GM12878 (cell line): ENCODE results near the gene PSMD13. TPM values are rescaled to one million over a fixed set of nuclear protein-coding genes. Genes with fewer than 3 reads are reported as not detected.
A peak's percentile ranks its signal among the peaks of the same experiment; 100 is the strongest.

Source experiments
- ASH2L ChIP-seq: fragments of 300-600, 200-600 bp; sonication (generic); IDR thresholded peaks from 2 replicates; pipeline ENCODE4 v1.6.1; 2017; ENCODE audit warnings: low read depth, mild to moderate bottlenecking, borderline replicate concordance
- CEBPZ ChIP-seq: fragments of 150-350 bp; IDR thresholded peaks from 2 replicates; pipeline ENCODE4 v1.6.1; 2016; ENCODE audit warnings: low read depth, low read length
- CREM ChIP-seq: IDR thresholded peaks from 2 replicates; pipeline ENCODE4 v1.6.1; 2014; ENCODE audit warnings: antibody characterized with exemption, low read depth
- DPF2 ChIP-seq: fragments of 450-650 bp; IDR thresholded peaks from 2 replicates; pipeline ENCODE4 v1.6.1; 2017; ENCODE audit warnings: mild to moderate bottlenecking
- E2F4 ChIP-seq: IDR thresholded peaks from 2 replicates; pipeline ENCODE4 v1.6.1; 2012; ENCODE audit warnings: low read depth, low read length, improper control_type of control experiment
- EED ChIP-seq: sonication (generic); IDR thresholded peaks from 2 replicates; pipeline ENCODE4 v1.6.1; 2016; ENCODE audit warnings: antibody characterized with exemption, low read depth
- EZH2 ChIP-seq: IDR thresholded peaks from 2 replicates; pipeline ENCODE4 v1.6.1; 2012; ENCODE audit warnings: low read depth, mild to moderate bottlenecking, control low read depth, inconsistent platforms, low read length, borderline replicate concordance; ENCODE audit not compliant: control insufficient read depth
- FOXM1 ChIP-seq: IDR thresholded peaks from 2 replicates; pipeline ENCODE4 v1.6.1; 2012; ENCODE audit warnings: low read depth, mild to moderate bottlenecking, inconsistent platforms, low read length, moderate library complexity
- IKZF2 ChIP-seq, 2 experiments: fragments of 450-650 bp; IDR thresholded peaks; 2 replicates each; pipeline ENCODE4 v1.6.1; 2017; ENCODE audit warnings: mild to moderate bottlenecking in 2 of 2, moderate library complexity in 2 of 2
- JUND ChIP-seq: IDR thresholded peaks from 2 replicates; pipeline ENCODE4 v1.6.1; 2012; ENCODE audit warnings: low read depth, mild to moderate bottlenecking, low read length, improper control_type of control experiment, moderate library complexity
- LARP7 ChIP-seq: fragments of 450-650 bp; IDR thresholded peaks from 2 replicates; pipeline ENCODE4 v1.6.1; 2017; ENCODE audit warnings: mild to moderate bottlenecking
- MAX ChIP-seq: IDR thresholded peaks from 2 replicates; pipeline ENCODE4 v1.6.1; 2012; ENCODE audit warnings: low read depth, low read length, improper control_type of control experiment
- MEF2A ChIP-seq: IDR thresholded peaks from 2 replicates; pipeline ENCODE4 v1.6.1; 2011; ENCODE audit warnings: low read depth, mild to moderate bottlenecking, low read length, moderate library complexity; ENCODE audit not compliant: insufficient read depth
- MEF2B ChIP-seq: fragments of 450-650 bp; IDR thresholded peaks from 2 replicates; pipeline ENCODE4 v1.6.1; 2018; ENCODE audit warnings: mild to moderate bottlenecking, moderate library complexity; ENCODE audit not compliant: partially characterized antibody, poor library complexity, severe bottlenecking
- MTA2 ChIP-seq: fragments of 450-650 bp; IDR thresholded peaks from 2 replicates; pipeline ENCODE4 v1.6.1; 2016; ENCODE audit warnings: low read depth, mild to moderate bottlenecking, moderate library complexity
- MTA3 ChIP-seq: IDR thresholded peaks from 2 replicates; pipeline ENCODE4 v1.6.1; 2012; ENCODE audit warnings: low read length, inconsistent platforms, borderline replicate concordance
- NR2C1 ChIP-seq: fragments of 450-650 bp; IDR thresholded peaks from 2 replicates; pipeline ENCODE4 v1.6.1; 2017; ENCODE audit warnings: antibody characterized with exemption, mild to moderate bottlenecking, moderate library complexity
- PAX5 ChIP-seq: IDR thresholded peaks from 2 replicates; pipeline ENCODE4 v1.6.1; 2011; ENCODE audit warnings: low read depth, low read length, borderline replicate concordance
- PML ChIP-seq: IDR thresholded peaks from 2 replicates; pipeline ENCODE4 v1.6.1; 2012; ENCODE audit warnings: low read length, inconsistent platforms
- RBBP5 ChIP-seq: fragments of 200-600 bp; sonication (generic); conservative IDR thresholded peaks from 2 replicates; pipeline ENCODE4 v1.6.1; 2016
- SMAD5 ChIP-seq: IDR thresholded peaks from 2 replicates; pipeline ENCODE4 v1.6.1; 2016; ENCODE audit warnings: antibody characterized with exemption, low read depth
- STAT3 ChIP-seq: IDR thresholded peaks from 2 replicates; pipeline ENCODE4 v1.6.1; 2011; ENCODE audit warnings: low read depth, low read length, improper control_type of control experiment
- TAF1 ChIP-seq: IDR thresholded peaks from 2 replicates; pipeline ENCODE4 v1.6.1; 2011; ENCODE audit warnings: mild to moderate bottlenecking, low read depth, low read length, borderline replicate concordance
- ZNF384 ChIP-seq: IDR thresholded peaks from 2 replicates; pipeline ENCODE4 v1.6.1; 2012; ENCODE audit warnings: low read depth, mild to moderate bottlenecking, low read length, improper control_type of control experiment, borderline replicate concordance
- polyA plus RNA-seq, 11 experiments: library from polyadenylated mRNA; depleted of rRNA in 4 of 11; unstranded in 6 of 11; stranded (reverse) in 5 of 11; fragments of >200 nt; fragmentation: Nextera tagmentation in 4 of 11; fragmentation: Illumina TruSeq in 1 of 11; extraction: Ambion mirVana in 4 of 11; extraction: Trizol in 1 of 11; gene quantifications; 1 replicate in 1 of 11; 2 replicates in 10 of 11; pipeline versions ENCODE4 v1.2.1 to v1.2.3, GENCODE V29; 2011 to 2016; ENCODE audit warnings: inconsistent platforms in 2 of 11, missing spikeins in 2 of 11, low read depth in 1 of 11
- total RNA-seq, 4 experiments: library from RNA; depleted of rRNA in 3 of 4; stranded (reverse); fragments of >200 nt in 3 of 4; fragmentation: Illumina TruSeq in 1 of 4; extraction: Trizol in 1 of 4; gene quantifications; 2 replicates each; pipeline versions ENCODE4 v1.2.1 to v1.2.3, GENCODE V29; 2013 to 2021
- TF ChIP-seq, protein P1 (sequence below): fragments of 450-650 bp; IDR thresholded peaks from 2 replicates; pipeline ENCODE4 v1.6.1; 2018; ENCODE audit warnings: borderline replicate concordance, mild to moderate bottlenecking; ENCODE audit not compliant: partially characterized antibody

PSMD13 gene
- total and polyA plus RNA-seq, 10 of the 15 experiments (the other 5 are each of a cell fraction or from before 2014, with no cell fraction given): 141 to 303 (median 177) TPM

GRCh38 chr11:208181-208916, 28.4 kb upstream of the PSMD13 start (continued):
- TF ChIP-seq, protein P1, sequence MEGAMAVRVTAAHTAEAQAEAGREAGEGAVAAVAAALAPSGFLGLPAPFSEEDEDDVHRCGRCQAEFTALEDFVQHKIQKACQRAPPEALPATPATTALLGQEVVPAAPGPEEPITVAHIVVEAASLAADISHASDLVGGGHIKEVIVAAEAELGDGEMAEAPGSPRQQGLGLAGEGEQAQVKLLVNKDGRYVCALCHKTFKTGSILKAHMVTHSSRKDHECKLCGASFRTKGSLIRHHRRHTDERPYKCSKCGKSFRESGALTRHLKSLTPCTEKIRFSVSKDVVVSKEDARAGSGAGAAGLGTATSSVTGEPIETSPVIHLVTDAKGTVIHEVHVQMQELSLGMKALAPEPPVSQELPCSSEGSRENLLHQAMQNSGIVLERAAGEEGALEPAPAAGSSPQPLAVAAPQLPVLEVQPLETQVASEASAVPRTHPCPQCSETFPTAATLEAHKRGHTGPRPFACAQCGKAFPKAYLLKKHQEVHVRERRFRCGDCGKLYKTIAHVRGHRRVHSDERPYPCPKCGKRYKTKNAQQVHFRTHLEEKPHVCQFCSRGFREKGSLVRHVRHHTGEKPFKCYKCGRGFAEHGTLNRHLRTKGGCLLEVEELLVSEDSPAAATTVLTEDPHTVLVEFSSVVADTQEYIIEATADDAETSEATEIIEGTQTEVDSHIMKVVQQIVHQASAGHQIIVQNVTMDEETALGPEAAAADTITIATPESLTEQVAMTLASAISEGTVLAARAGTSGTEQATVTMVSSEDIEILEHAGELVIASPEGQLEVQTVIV: peak; percentile 19
- peak; percentile 11 to 25; a peak in 1 of 4 replicates for TF ChIP-seq IKZF2 (IDR thresholded peaks at IDR 0.05)
- no peak for TF ChIP-seq MTA3
- TF ChIP-seq MTA2: no peak
- TF ChIP-seq TAF1: peak; percentile 57; the same call in 1 of the 2 replicates
- 0 out of 2 replicates have a peak, but pooled peaks have one; percentile 47 for TF ChIP-seq PML
- TF ChIP-seq PAX5: peak; percentile 33; the same call in 1 of the 2 replicates
- no peak for TF ChIP-seq MEF2A
- TF ChIP-seq EED: no peak
- 0 out of 2 replicates have a peak, but pooled peaks have one; percentile 21 for TF ChIP-seq MAX
- TF ChIP-seq MEF2B: no peak
- peak; percentile 15; the same call in 1 of the 2 replicates for TF ChIP-seq DPF2
- TF ChIP-seq CEBPZ: no peak
- TF ChIP-seq JUND: no peak
- TF ChIP-seq LARP7: peak; percentile 63
- TF ChIP-seq ASH2L: no peak
- no peak for TF ChIP-seq CREM
- TF ChIP-seq ZNF384: no peak
- no peak for TF ChIP-seq EZH2
- peak; percentile 23; the same call in 1 of the 2 replicates for TF ChIP-seq NR2C1
- TF ChIP-seq FOXM1: no peak
- no peak for TF ChIP-seq STAT3
- peak; percentile 57 for TF ChIP-seq E2F4
- TF ChIP-seq SMAD5: no peak
- no peak for TF ChIP-seq RBBP5
